NCI-H1694 treated with DMSO at 0.1 percent for 48 hours (cell line): ENCODE data around the gene KIRREL2.
"Not testable (repeated sequence)": the region's sequence is repeated elsewhere in the genome, so short reads cannot be mapped to it uniquely, and the experiment has no call there.

ENCODE experiments used
- DNase-seq: peaks from one replicate; lab custom pipeline; 2025; lab: John Stamatoyannopoulos, UW

KIRREL2 gene

GRCh38 chr19:35897706-35898451, 41.2 kb downstream of the KIRREL2 start:
- no peak for DNase-seq

DNA sequence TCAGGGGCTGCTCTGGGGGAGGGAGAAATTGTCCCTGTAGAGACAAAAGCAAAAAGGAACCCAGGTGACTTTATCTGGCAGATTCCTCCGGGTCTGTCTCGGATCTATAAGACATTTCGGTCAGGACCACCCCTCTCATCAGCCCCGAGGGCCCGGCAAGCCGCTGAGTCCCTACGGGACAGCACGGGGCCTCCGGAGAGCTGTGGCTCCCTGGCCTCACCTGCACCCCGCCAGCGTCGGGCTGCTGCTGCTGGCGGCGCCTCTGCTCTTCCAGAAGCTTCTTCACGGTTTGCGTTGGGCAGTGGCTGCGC, 41.7 kb downstream of the KIRREL2 start:
- DNase-seq, result no peak

DNA sequence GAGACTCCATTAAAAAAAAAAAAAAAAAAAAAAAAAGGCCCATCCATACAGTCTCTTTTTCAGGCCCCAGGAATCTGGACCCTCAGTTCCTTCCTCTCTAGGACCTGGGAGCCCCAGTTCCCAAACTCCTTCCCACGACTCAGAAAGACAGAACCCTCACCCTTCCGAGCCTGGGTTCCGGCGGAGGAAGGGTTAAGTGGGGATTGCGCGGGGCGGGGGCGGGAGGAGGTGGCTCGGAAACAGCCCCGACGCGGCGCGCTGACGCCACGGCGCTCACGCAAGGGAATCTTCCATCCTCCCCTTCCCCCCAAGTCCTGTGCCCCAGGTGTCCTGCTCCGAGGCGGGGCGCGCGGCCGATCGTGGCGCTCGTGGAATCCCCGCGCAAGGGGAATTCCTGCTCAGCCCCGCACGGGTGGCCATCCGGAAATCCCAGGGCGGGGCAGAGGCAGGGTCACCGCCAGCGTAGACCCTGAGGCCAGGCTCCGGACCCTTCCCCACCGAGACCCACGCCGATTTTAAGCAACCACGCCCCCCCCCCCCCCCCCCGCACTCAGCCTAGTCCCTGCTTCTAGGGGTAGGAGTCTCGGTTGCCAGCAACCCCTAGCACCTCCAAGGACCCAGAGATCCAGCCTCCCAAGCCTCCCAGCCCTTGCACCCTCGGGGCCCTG, 43.0 kb downstream of the KIRREL2 start:
- peak; percentile 34 for DNase-seq

GRCh38 chr19:35901055-35901644, 44.4 kb downstream of the KIRREL2 start:
- no peak for DNase-seq

DNA sequence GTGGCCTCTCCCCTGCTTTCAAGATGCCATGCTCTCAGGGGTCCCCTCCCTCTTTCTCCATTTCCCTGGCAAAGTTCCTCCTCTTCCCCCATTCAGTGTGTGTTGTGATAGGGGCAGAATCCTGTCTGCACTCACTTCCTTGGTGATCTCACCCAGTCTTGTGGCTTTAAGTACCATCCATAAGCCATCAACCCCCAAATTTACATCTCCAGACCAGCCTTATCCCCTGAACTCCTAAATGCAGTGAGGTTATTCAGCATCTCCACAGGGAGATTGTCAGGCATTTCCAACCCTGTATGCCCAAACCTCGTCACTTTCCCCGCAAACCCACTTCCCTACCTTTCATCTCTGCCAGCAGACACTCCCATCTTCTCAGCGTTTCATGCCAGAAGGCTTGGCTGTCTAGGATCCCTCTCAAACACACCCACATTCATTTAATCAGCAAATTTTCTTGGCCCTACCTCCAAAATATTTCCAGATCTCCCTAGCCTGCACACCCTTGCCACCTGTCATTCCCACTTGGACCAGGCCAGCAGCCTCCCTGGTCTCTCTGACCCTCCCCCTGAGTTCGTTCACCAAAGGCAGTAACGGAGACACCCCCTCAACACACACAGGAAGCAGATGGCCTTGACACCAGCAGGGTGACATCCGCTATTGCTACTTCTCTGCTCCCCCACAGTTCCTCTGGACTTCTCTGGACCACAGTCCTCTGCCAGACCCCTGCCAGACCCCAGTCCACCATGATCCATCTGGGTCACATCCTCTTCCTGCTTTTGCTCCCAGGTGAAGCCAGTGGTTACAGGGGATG, 45.3 kb downstream of the KIRREL2 start, which contains the start of gene HCST:
TSS of gene HCST (plus strand) at position 676 of the 808 bp plus-strand sequence. CDS start at position 741, 65 bp downstream.
- no peak for DNase-seq

- no peak for DNase-seq
Observed at GRCh38 chr19:35902870-35903475, 46.3 kb downstream of the KIRREL2 start.

- DNase-seq, result no peak
Observed at GRCh38 chr19:35903550-35904179, 47.0 kb downstream of the KIRREL2 start.

DNA sequence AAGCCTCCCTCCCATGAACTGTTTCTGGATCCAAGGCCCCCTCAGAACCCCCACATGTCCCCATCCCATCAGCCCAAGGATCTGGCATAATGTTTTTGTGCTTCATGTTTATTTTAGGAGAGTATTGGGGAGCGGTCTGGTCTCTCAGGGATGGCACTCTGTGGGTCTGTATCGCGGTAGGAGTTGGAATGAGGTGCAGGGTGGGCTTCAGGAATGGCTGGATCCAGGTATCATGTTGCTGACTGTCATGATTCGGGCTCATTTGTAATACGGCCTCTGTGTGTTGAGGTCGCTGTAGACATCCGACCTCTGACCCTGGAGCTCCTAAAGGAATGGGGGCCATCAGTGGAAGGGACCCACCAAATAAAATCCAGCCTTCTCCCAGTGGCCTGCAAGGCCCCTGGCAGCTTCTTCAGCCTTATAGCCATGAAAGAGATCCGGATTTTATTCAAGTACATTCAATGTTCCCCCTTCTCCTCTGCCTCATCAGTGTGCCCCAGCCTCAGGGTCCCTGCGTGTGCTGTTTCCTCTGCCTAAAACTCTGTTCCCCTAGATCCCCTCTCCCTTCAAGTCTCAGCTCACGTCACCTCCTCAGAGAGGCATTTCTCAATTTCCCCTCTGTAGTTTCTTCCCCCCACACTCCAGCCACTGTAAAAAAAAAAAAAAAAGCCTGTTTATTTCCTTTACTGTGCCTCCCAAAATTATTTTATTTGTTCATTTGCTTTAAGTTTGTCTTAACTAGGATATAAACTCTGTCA, 47.8 kb downstream of the KIRREL2 start:
- DNase-seq, result no peak

DNA sequence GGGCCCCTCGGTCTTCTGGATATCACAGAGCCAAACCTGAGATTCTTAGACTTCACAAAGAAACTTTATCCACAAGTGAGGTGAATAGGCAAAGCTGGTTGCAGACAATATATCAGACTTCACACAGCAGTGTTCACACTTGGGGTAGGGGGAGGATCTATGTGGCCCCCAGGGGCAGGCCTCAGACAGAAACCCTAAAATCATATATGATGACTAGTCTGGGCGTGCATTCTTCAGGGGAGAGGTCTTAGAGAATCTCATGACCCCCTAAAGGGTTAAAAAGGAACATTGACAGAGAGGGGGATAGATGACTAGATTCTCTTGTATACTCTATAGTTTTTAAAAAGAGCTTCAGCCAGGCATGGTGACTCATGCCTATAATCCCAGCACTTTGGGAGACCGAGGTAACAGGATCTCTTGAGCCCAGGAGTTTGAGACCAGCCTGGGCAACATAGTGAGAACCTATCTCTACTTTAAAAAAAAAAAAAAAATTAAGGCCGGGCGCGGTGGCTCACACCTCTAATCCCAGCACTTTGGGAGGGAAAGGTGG, 48.5 kb downstream of the KIRREL2 start:
- no peak for DNase-seq

- DNase-seq, result no peak
Observed at GRCh38 chr19:35907377-35907745, 50.6 kb downstream of the KIRREL2 start.

GRCh38 chr19:35908010-35908441, 51.3 kb downstream of the KIRREL2 start, which contains the start of gene TYROBP:
TSS of gene TYROBP (minus strand) at chr19:35908295. CDS start at chr19:35908228, 67 bp downstream.
- no peak for DNase-seq

- peak; percentile 9 for DNase-seq
Observed at GRCh38 chr19:35908973-35909683, 52.4 kb downstream of the KIRREL2 start.

DNA sequence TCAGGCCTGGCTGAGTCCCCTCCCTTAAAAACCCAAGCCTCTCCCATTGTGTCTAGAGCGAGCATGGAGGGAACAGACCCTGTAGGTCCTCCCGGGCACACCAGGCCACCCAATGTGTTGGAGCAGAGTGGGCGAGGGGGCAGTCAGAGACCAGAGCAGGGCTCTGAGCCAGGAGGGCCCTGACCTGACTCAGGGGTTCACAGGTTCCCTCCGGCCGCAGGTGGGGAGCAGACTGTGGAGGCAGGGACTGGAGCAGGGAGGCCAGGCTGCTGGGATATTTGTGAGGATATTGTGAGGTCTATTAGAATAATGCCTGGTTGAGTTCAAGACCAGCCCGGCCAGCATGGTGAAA, 52.9 kb downstream of the KIRREL2 start:
- no peak for DNase-seq

GRCh38 chr19:35910355-35910754, 53.6 kb downstream of the KIRREL2 start:
- DNase-seq, result not testable (repeated sequence)

DNA sequence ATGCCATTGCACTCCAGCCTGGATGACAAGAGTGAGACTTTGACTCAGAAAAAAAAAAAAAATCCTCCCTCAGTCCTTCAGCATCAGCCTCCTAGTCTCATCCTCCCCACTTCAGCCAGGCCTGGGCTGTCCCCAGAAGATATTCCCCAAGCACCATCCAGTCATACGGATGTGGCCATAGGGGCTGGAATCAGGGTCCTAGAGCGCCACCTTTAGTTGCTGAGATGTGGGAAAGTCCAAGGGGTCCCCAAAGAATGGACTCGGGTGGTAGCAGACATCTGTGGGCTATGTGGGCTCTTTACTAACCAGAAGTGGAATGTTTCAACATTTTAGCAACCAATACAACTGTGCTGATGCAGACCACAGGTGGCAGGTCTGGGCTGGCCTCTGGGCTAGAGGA, 54.5 kb downstream of the KIRREL2 start:
- no peak for DNase-seq

- no peak for DNase-seq
Observed at GRCh38 chr19:35911790-35912189, 55.1 kb downstream of the KIRREL2 start.

DNA sequence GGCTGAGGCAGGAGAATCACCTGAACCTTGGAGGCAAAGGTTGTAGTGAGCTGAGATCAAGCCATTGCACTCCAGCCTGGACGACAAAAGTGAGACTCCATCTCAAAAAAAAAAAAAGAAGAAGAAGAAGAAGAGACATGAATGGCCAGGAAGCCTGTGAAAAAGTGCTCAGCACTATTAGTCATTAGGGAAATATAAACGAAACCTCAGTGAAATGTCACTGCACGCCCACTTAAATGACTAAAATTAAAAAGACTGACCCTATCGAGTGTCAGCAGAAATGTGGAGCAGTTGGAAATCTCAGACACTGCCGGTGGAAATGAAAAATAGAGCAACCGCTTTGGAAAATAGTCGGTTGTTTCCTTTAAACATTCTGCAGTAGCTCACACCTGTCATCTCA, 56.9 kb downstream of the KIRREL2 start:
- no peak for DNase-seq

- no peak for DNase-seq
Observed at GRCh38 chr19:35915443-35915842, 58.7 kb downstream of the KIRREL2 start.
